ENCODE measurements around the gene PTGES2. TPM values are rescaled to one million over a fixed set of nuclear protein-coding genes. Genes with fewer than 3 reads are reported as not detected.

Gene PTGES2
- total RNA-seq, 1 donor from 2014 or later, result 44.1 TPM

DNA sequence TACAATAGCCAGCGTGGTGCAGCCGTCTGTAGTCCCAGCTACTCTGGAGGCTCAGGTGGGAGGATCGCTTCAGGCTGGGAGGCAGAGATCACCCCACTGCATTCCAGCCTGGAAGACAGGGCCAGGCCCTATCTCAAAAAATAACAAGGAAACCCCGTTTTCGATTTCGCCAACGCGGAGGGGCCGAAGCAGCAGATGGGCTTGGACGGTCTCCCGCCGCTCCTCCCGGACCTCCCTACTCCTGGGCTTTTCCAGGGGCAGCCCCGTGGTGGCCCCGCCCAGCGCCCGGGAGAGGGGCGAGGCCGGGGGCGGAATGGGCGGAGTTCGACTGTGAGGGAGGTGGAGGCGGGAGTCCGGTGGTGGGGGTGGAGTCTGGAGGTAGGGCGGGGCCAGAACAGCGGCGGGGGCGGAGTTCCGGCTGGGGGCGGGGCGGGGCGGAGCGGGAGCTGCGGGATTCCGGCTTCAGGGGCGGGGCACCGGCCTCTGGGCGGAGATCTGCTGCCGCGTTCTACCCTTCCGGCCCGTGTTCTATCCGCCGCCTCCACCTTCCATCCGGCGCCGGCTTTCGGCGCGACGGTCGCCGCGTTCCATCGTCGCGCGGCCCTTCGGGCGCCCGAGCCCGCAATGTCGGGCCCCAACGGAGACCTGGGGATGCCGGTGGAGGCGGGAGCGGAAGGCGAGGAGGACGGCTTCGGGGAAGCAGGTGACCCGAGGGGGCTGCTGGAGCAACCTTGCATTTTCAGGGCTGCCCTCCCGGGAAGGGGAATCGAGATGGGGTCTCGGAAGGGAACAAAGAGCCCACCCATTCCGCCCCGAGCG is 32.5 kb upstream of the PTGES2 start, which contains the start of gene BBLN:
BBLN (plus strand) TSS at position 482 of the 819 bp plus-strand sequence; CDS start at position 625, 143 bp downstream.
- Mint-ChIP-seq H3K27ac (ENCODE audit: unreplicated experiment) (no peak within 1 kb of the TSS), H3K4me1 (ENCODE audit: low read depth, unreplicated experiment) (peaks cover 2% of the 10 kb centered on the region), H3K9me3 (ENCODE audit: unreplicated experiment) (no peaks in the 10 kb centered on the region), H3K27me3 (ENCODE audit: low read depth, unreplicated experiment) (peaks cover 1% of the 10 kb centered on the region), H3K36me3 (ENCODE audit: low read depth, unreplicated experiment) (peaks cover 17% of the 10 kb centered on the region), H3K4me3 (ENCODE audit: unreplicated experiment) (peak within 1 kb of the TSS; percentile 81)
- FAIRE-seq (no peak), DNase-seq (ENCODE audit: low read depth) (peak; percentile 60)
- Histone ChIP-seq H3K27ac (ENCODE audit: low read depth, low read length) (peak within 1 kb of the TSS; percentile 63), H3K27me3 (ENCODE audit: insufficient read depth, low read length) (no peaks in the 10 kb centered on the region), H3K79me2 (ENCODE audit: insufficient read depth, low read length) (peaks cover 23% of the 10 kb centered on the region), H3K9me3 (ENCODE audit: insufficient read depth, low read depth, low read length) (no peaks in the 10 kb centered on the region), H3K4me1 (ENCODE audit: insufficient read depth, low read length) (peaks cover 13% of the 10 kb centered on the region), H3K36me3 (ENCODE audit: insufficient read depth, low read length) (peaks cover 11% of the 10 kb centered on the region), H3K9ac (ENCODE audit: low read length) (peak within 1 kb of the TSS; percentile 92), H3K4me2 (ENCODE audit: low read length) (peak within 1 kb of the TSS; percentile 100), H4K20me1 (ENCODE audit: insufficient read depth, low read length) (peaks cover 37% of the 10 kb centered on the region), H3K4me3 (ENCODE audit: insufficient read depth, low read depth, low read length) (peak within 1 kb of the TSS; percentile 93), H2AFZ (ENCODE audit: low read depth, low read length) (peak within 1 kb of the TSS; percentile 89)
- no peak for TF ChIP-seq EZH2 (IDR thresholded peaks at IDR 0.05; ENCODE audit: insufficient read depth, low read length)
- TF ChIP-seq, protein P1, sequence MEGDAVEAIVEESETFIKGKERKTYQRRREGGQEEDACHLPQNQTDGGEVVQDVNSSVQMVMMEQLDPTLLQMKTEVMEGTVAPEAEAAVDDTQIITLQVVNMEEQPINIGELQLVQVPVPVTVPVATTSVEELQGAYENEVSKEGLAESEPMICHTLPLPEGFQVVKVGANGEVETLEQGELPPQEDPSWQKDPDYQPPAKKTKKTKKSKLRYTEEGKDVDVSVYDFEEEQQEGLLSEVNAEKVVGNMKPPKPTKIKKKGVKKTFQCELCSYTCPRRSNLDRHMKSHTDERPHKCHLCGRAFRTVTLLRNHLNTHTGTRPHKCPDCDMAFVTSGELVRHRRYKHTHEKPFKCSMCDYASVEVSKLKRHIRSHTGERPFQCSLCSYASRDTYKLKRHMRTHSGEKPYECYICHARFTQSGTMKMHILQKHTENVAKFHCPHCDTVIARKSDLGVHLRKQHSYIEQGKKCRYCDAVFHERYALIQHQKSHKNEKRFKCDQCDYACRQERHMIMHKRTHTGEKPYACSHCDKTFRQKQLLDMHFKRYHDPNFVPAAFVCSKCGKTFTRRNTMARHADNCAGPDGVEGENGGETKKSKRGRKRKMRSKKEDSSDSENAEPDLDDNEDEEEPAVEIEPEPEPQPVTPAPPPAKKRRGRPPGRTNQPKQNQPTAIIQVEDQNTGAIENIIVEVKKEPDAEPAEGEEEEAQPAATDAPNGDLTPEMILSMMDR (IDR thresholded peaks at IDR 0.05; ENCODE audit: insufficient read depth, low read depth, low read length), result no peak

GRCh38 chr9:128159522-128159783 is 31.9 kb upstream of the PTGES2 start:
- TF ChIP-seq EZH2 (IDR thresholded peaks at IDR 0.05; ENCODE audit: insufficient read depth, low read length), result no peak
- TF ChIP-seq, protein P1 (IDR thresholded peaks at IDR 0.05; ENCODE audit: insufficient read depth, low read depth, low read length), result no peak
- peak overlapping the region; percentile 38 for H3K27ac ChIP-seq (ENCODE audit: low read depth, low read length)
- H2AFZ ChIP-seq (ENCODE audit: low read depth, low read length), result peak overlapping the region; percentile 89
- no peaks in the 10 kb centered on the region for H3K9me3 Mint-ChIP-seq (ENCODE audit: unreplicated experiment)
- H3K27me3 ChIP-seq (ENCODE audit: insufficient read depth, low read length), result no peaks in the 10 kb centered on the region
- H3K9ac ChIP-seq (ENCODE audit: low read length), result peak overlapping the region; percentile 73
- H3K4me3 Mint-ChIP-seq (ENCODE audit: unreplicated experiment), result peak overlapping the region; percentile 72
- DNase-seq (ENCODE audit: low read depth) (no peak), FAIRE-seq (no peak)
- H3K36me3 ChIP-seq (ENCODE audit: insufficient read depth, low read length), result peaks cover 10% of the 10 kb centered on the region
- H3K9me3 ChIP-seq (ENCODE audit: insufficient read depth, low read depth, low read length), result no peaks in the 10 kb centered on the region
- peaks cover 13% of the 10 kb centered on the region for H3K4me1 ChIP-seq (ENCODE audit: insufficient read depth, low read length)
- H3K4me1 Mint-ChIP-seq (ENCODE audit: low read depth, unreplicated experiment), result peaks cover 1% of the 10 kb centered on the region
- H3K79me2 ChIP-seq (ENCODE audit: insufficient read depth, low read length), result peaks cover 23% of the 10 kb centered on the region
- no peak overlapping the region for H3K27ac Mint-ChIP-seq (ENCODE audit: unreplicated experiment)
- H3K27me3 Mint-ChIP-seq (ENCODE audit: low read depth, unreplicated experiment), result peaks cover 1% of the 10 kb centered on the region
- peak overlapping the region; percentile 59 for H3K4me3 ChIP-seq (ENCODE audit: insufficient read depth, low read depth, low read length)
- peak overlapping the region; percentile 100 for H3K4me2 ChIP-seq (ENCODE audit: low read length)
- H3K36me3 Mint-ChIP-seq (ENCODE audit: low read depth, unreplicated experiment), result peaks cover 14% of the 10 kb centered on the region
- H4K20me1 ChIP-seq (ENCODE audit: insufficient read depth, low read length), result peaks cover 34% of the 10 kb centered on the region
